ENCODE results near the gene NDFIP2.
A peak's percentile ranks its signal among the peaks of the same experiment; 100 is the strongest.

Gene NDFIP2

GRCh38 chr13:79450110-79450509 lies 30.8 kb upstream of the NDFIP2 start:
- TF ChIP-seq CTCF (IDR thresholded peaks at IDR 0.05; ENCODE audit: insufficient read depth, low read depth, low read length, missing control alignments) = no peak
- H3K4me3 ChIP-seq (ENCODE audit: low read length) = no peak overlapping the region
- DNase-seq (ENCODE audit: low read depth) = no peak

GRCh38 chr13:79451500-79451962 lies 29.4 kb upstream of the NDFIP2 start:
- H3K4me3 ChIP-seq (ENCODE audit: low read length) = no peak overlapping the region
- no peak for TF ChIP-seq CTCF (IDR thresholded peaks at IDR 0.05; ENCODE audit: insufficient read depth, low read depth, low read length, missing control alignments)
- DNase-seq (ENCODE audit: low read depth) = peak; percentile 78

DNA sequence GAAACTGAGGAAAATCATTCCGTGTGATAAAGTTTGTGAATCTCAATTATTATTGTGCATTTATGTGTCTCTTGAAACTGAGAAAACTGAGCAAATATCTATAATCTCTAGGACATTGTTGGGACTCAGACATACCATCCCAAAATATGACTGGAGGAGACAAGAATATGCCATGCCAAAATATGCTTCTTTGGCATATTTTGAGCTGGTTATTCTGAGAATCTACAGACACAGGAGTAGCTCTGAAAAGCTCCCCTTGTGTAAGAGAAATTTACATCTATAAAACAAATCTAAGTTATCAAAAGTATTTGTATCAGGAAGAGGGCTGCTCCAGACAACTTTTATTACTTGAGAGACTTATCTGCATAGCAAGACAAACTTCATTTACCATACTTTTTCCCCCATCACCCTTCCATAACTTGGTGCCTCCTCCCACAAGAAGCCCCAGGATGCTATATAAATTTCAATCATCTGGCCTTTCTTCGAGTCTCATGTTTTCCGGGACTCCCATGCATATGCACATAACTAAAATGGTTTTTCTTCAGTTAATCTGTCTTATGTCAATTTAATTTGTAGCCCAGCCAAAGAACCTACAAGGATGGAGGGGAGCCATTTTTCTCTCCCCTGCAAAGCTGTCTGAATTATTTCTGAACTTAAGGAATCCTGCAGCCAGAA lies 28.6 kb upstream of the NDFIP2 start:
- no peak for DNase-seq (ENCODE audit: low read depth)
- TF ChIP-seq CTCF (IDR thresholded peaks at IDR 0.05; ENCODE audit: insufficient read depth, low read depth, low read length, missing control alignments) = no peak
- no peak overlapping the region for H3K4me3 ChIP-seq (ENCODE audit: low read length)

GRCh38 chr13:79455331-79455730 lies 25.6 kb upstream of the NDFIP2 start:
- peak; percentile 40 for DNase-seq (ENCODE audit: low read depth)
- no peak for TF ChIP-seq CTCF (IDR thresholded peaks at IDR 0.05; ENCODE audit: insufficient read depth, low read depth, low read length, missing control alignments)

DNA sequence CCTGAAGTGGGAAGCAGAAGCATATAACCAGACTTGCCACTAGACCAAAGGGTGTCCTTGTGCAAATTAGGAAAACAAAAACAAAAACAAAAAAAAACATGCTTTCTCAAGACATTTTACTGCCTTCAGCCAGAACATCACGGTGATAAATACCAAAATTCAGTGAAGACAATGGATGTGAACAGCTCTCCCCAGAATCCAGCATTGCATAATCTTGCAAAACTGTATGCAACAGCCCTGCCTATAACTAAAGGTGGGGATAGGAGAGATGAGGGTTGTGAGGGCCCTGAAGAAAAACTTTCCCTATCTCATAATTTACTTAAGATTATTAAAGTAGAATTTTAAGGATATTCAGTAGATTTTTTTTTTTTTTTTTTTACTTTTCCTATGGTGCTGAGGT lies 24.9 kb upstream of the NDFIP2 start:
- no peak for DNase-seq (ENCODE audit: low read depth)
- TF ChIP-seq CTCF (IDR thresholded peaks at IDR 0.05; ENCODE audit: insufficient read depth, low read depth, low read length, missing control alignments) = no peak
- H3K4me3 ChIP-seq (ENCODE audit: low read length) = no peak overlapping the region

More at GRCh38 chr13:79455331-79455730, 25.6 kb upstream of the NDFIP2 start:
- no peak overlapping the region for H3K4me3 ChIP-seq (ENCODE audit: low read length)

DNA sequence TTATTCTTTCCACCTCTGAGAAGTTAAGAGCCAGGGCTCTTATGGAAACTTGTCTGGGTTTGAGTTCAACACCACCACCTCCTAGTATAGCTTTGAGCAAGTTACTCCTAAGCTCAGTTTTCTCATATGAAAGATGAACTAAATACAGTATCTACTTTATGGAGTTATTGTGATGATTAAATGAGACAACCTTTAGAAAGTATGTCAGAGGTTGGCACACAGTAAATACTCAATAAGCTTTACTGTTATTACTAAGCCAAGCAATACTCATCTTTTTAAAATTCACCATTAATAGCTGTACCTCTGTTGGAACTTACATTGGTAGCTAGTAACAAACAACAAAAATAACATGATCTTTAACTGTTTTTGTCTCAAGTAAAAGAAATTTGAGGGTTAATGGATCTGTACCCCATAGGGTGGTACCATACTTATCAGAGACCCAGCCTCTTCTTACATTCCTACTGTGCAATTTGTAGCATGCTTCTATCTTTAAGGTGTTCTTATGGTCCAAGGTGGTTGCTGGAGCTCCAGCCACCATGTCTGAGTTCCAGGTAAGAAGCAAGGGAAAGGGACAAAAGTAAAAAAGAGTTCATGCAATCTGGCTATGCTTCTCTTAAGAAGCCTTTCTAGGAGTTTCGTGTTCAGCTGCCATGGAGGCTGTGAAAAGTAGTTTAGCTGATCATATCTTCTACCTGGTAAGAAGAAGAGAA lies 24.1 kb upstream of the NDFIP2 start:
- DNase-seq (ENCODE audit: low read depth) = no peak
- no peak for TF ChIP-seq CTCF (IDR thresholded peaks at IDR 0.05; ENCODE audit: insufficient read depth, low read depth, low read length, missing control alignments)
- no peak overlapping the region for H3K4me3 ChIP-seq (ENCODE audit: low read length)

Data from epithelial cell of esophagus (primary cell).